ENCODE results near the gene AHCYL1.

Gene AHCYL1

DNA sequence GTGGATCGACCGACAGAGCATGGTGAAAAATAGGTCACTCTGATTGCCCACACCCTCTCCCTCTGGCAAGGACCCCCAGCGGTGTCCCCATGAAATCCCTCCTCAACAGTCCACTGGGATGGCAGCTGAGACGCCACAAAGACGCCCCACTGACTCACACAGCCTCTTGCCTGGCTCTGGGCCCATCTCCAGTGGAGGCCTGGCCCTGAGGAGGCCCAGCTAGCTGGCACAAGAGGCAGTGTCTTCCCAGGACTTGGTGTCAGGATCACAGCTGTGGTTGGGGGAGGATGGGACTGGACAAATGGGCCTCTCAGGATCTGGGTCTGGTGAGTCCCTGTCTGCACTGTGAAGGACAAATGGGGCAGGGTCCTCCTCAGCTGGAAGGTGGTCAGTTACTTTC, 81.3 kb downstream of the AHCYL1 start:
- DNase-seq: no peak

DNA sequence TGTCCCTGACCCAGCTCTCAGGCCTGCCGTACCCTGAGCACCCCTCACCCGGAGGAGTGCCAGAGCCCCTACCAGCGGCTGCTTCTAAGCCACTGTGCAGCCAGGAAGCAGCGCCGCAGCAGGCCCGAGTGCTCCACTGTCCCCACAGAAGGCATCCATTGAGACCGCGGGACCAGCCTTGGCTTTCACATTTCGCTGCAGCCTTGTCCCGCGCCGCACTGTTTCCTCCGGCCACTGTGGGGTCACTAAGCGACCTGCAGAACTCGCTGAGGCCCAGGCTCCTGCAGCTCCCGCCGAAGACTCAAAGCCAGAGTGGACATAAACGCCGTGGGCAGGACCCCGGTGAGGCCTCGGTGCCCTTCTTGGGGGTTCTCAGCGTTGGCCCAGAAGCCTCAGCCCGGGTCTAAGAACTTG, 82.9 kb downstream of the AHCYL1 start:
- DNase-seq: no peak

DNA sequence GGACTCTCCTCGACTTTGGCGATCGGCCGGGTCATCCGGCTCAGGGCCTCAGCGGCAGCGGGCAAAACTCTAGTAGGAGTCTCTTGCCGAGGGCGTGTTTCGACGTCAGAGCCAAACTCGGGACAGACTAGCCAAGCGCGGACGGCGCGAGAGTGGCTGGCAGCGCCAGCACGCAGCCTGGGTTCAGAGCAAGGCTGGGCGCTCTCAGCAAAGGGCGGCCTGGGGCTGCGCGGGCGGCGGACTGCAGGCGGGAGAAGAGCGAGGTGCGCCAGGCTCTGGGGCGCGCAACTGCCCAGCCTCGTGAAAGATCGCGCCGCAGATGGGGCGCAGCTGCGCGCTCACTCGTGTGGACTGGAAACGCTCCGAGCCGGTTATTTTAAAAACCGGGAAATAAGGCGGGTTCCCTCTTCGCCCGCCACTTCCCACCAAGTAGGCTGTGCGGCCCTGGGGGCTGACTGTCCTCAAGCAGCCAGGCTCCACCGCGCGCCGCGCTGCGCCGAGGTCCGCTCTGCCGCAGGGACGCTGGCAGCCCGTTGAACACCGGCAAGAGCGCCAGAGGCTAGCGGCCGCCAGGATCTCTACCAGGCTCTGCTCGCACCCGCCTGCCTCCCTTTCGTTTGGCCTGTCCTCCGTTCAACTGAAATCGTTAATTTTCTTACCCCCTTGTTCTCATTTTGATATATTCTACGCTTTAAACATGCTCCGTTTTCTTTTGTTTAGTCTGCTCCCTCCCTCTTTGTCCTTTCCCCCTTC, 83.5 kb downstream of the AHCYL1 start:
- DNase-seq: no peak

DNA sequence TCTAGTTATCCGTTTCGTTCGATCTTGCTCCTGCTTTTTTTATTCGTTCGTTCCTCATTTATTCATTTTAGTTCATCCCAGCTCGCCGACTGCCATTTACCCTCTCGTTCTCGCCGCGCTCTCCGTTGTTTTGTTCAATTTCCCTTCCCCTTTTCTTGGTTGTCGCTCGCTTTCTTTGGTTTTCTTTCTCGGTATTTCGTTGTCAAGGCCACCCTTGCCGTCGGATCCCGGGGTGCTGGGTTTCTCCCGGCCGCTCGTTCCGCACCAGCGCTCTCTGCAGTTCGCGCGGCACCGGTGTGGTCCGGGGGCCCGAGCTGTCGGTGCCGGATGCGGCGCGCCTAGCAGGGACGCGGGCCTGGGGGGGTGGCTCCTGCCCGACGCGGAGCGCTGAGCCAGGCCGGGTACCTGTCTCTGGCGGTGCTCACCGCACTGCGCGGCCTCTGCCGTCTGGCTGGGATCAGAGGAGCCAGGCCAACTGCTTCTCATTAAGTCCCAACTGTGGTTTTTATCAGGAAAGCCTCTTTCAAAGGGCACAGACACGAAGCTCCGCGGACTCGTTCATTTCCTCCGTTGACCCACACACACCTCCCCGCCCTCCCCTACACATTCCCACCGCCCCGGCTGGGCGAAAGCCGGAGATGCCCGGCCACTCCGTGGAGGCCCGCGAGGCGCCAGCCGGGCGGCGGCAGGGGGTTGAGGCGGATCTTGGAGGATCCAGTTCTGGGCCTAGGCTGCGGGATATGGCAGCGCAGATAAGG, 84.3 kb downstream of the AHCYL1 start:
- no peak for DNase-seq

DNA sequence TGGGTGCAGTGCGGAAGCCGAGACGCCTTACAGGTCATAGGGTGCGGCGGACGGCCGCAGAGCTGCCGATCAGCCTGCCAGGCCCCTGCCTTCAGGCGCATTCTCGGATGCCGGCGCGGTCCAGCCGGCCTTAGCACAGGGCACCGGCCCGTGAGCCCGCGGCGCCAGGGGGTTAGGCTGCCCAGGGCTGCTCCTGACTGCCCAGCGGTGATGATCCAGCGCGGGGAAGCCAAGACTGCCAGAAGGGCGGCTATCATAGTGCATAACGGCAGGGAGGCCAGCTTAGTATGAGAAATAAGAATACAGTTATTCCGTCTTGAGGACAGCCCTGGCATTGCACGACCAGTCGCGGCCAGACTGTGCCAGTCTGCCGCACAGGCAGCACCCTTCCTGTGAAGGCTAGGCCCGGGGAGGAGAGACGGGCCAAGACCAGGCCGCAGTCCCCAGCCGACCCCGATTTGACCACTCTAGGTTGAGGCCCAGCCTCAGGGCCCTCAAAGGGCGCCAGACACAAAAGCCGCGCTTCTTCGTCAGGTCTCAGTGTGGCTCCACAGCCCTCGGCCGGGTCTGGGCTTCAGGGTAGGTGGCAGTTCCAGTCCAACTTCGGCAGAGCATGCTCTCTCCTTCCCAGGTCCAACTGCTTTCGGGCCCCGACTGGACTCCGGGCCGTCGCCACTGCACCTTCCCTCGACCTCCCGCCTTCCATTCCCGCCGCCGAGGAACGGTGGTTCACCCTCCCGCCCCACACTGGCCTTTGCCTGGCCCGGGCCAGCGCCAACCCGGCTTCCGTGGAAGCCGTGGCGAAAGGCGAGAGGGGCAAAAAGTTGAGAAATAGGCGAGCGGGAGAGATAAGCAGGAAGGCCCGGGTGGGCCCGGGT, 85.1 kb downstream of the AHCYL1 start:
- no peak for DNase-seq

DNA sequence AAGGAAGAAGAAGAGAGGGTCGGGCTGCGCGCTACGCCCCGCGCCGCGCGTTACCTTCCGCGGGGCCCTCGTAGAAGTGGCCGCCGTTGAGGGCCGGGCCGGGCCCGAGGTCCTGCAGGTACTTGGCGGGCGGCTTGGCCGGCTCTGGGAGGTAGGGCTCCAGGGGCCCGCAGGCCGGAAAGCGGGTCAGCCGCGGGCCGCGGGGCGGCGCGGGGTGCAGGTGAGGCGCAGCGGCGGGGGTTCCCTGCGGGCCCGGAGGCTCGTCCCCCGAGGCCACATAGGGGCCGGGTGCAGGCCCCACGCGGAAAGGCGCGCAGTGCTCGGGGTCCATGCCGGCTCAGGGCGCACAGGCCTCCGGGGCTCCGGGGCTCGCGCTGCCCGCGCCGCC, 85.7 kb downstream of the AHCYL1 start:
- no peak for DNase-seq

DNA sequence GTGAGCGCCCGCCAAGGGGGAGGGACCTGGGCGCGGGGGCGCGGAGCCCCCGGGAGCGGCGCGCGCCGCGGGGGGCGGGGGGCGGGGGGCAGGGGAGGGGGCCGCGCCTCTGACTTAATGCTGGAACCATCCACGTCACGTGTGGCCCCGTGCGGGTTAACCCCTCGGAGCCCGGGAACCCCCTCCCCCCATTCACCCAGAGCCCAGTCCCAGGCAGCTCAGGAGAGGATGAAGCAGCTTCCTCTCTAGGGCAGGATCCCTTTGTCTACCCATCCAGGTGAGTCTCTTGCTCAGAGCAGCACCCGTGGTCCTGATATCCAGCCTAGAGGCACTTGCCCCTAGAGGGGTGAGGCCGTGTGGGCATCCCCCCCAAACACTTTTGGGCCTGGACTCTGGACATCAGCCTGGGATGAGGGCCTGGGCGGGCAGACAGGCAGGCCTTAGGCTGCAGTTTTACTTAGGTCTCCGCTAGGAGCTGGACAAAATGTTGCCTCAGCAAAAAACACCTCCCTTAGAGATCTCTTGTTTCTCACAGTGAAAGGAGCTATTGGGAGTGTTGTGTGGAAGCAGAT, 86.2 kb downstream of the AHCYL1 start, which contains the start of gene ALX3:
Gene ALX3, minus strand, starts transcription at position 2 of the 572 bp plus-strand sequence. CDS start 60 bp downstream, outside the sequence.
- no peak for DNase-seq
